Measurements from ENCODE around the gene FBLN1. TPM values are rescaled to one million over a fixed set of nuclear protein-coding genes. Genes with fewer than 3 reads are reported as not detected.

Gene FBLN1
- total RNA-seq, 2 donors from 2014 or later: 587 to 972 TPM

- Histone ChIP-seq H3K27ac (peak overlapping the region; percentile 79 to 80), H3K36me3 (no peaks in the 10 kb centered on the region), H3K9me3 (no peaks in the 10 kb centered on the region), H3K27me3 (replicated peaks; ENCODE audit: insufficient read depth) (no peaks in the 10 kb centered on the region), H3K4me3 (no peak overlapping the region), H3K4me1 (ENCODE audit: control insufficient read depth in 1 of 2, low read depth in 2 of 2) (peaks cover 9 to 73% of the 10 kb centered on the region in 2 donors)
- ATAC-seq (ENCODE audit: insufficient number of reproducible peaks, low FRiP score, low read depth) (no peak), DNase-seq (ENCODE audit: low spot score) (no peak)
- TF ChIP-seq CTCF (IDR thresholded peaks at IDR 0.05): no peak
These were observed 7.9 kb downstream of the FBLN1 start for GRCh38 chr22:45510376-45511232.

- Histone ChIP-seq H3K9me3 (no peaks in the 10 kb centered on the region), H3K4me3 (no peak overlapping the region), H3K27me3 (replicated peaks; ENCODE audit: insufficient read depth) (no peaks in the 10 kb centered on the region), H3K36me3 (no peaks in the 10 kb centered on the region), H3K27ac (peak overlapping the region; percentile 79 to 80), H3K4me1 (ENCODE audit: control insufficient read depth in 1 of 2, low read depth in 2 of 2) (peaks cover 21 to 73% of the 10 kb centered on the region in 2 donors)
- no peak for TF ChIP-seq CTCF (IDR thresholded peaks at IDR 0.05)
- DNase-seq (ENCODE audit: low spot score) (no peak), ATAC-seq (ENCODE audit: insufficient number of reproducible peaks, low FRiP score, low read depth) (no peak)
These were observed 9.2 kb downstream of the FBLN1 start for GRCh38 chr22:45511847-45512261.

- no peak for DNase-seq (ENCODE audit: low spot score)
- H3K36me3 ChIP-seq: no peaks in the 10 kb centered on the region
- no peak for TF ChIP-seq CTCF (IDR thresholded peaks at IDR 0.05)
- no peak for ATAC-seq (ENCODE audit: insufficient number of reproducible peaks, low FRiP score, low read depth)
- no peak overlapping the region for H3K4me3 ChIP-seq
- no peaks in the 10 kb centered on the region for H3K27me3 ChIP-seq (replicated peaks; ENCODE audit: insufficient read depth)
- no peaks in the 10 kb centered on the region for H3K9me3 ChIP-seq
- H3K4me1 ChIP-seq (ENCODE audit: control insufficient read depth in 1 of 2, low read depth in 2 of 2): peaks cover 26 to 74% of the 10 kb centered on the region in 2 donors
- H3K27ac ChIP-seq: peak overlapping the region; percentile 79 to 80
These were observed 9.7 kb downstream of the FBLN1 start for GRCh38 chr22:45512363-45512762.

GRCh38 chr22:45515676-45516075 lies 13.0 kb downstream of the FBLN1 start:
- Histone ChIP-seq H3K27me3 (replicated peaks; ENCODE audit: insufficient read depth) (no peaks in the 10 kb centered on the region), H3K36me3 (no peaks in the 10 kb centered on the region), H3K27ac (peak overlapping the region; percentile 54 to 66), H3K9me3 (no peaks in the 10 kb centered on the region), H3K4me1 (ENCODE audit: control insufficient read depth in 1 of 2, low read depth in 2 of 2) (peaks cover 32 to 77% of the 10 kb centered on the region in 2 donors), H3K4me3 (no peak overlapping the region)
- no peak for ATAC-seq (ENCODE audit: insufficient number of reproducible peaks, low FRiP score, low read depth)
- no peak for DNase-seq (ENCODE audit: low spot score)
- TF ChIP-seq CTCF (IDR thresholded peaks at IDR 0.05): no peak

- no peak for ATAC-seq (ENCODE audit: insufficient number of reproducible peaks, low FRiP score, low read depth)
- TF ChIP-seq CTCF (IDR thresholded peaks at IDR 0.05): no peak
These were observed 13.5 kb downstream of the FBLN1 start for GRCh38 chr22:45516163-45516562.

More at GRCh38 chr22:45516163-45516562, 13.5 kb downstream of the FBLN1 start:
- Histone ChIP-seq H3K4me1 (ENCODE audit: control insufficient read depth in 1 of 2, low read depth in 2 of 2) (peaks cover 32 to 72% of the 10 kb centered on the region in 2 donors), H3K27me3 (replicated peaks; ENCODE audit: insufficient read depth) (no peaks in the 10 kb centered on the region), H3K27ac (peak overlapping the region; percentile 54 to 66), H3K9me3 (no peaks in the 10 kb centered on the region), H3K4me3 (no peak overlapping the region), H3K36me3 (no peaks in the 10 kb centered on the region)
- no peak for DNase-seq (ENCODE audit: low spot score)
